Stimulated activated naive CD8-positive, alpha-beta T cell treated with anti-CD3 and anti-CD28 coated beads, Interleukin-15, Interleukin-2, amounts not matched to agents 100 ng/mL and 50 ng/mL, for 24 hours (primary cell): Measurements from ENCODE around the gene HDDC2.

Experiments
- H3K27ac Mint-ChIP-seq: one replicate; pipeline ENCODE4 v1.8.0; 2021; ENCODE audit warnings: mild to moderate bottlenecking, mixed read lengths
- H3K27me3 Mint-ChIP-seq: one replicate; pipeline ENCODE4 v1.8.0; 2021; ENCODE audit warnings: mixed read lengths
- H3K36me3 Mint-ChIP-seq: one replicate; pipeline ENCODE4 v1.8.0; 2021; ENCODE audit warnings: low read depth, mixed read lengths
- H3K4me1 Mint-ChIP-seq: one replicate; pipeline ENCODE4 v1.8.0; 2021; ENCODE audit warnings: low read depth, mixed read lengths
- H3K4me3 Mint-ChIP-seq: one replicate; pipeline ENCODE4 v1.8.0; 2021; ENCODE audit warnings: mild to moderate bottlenecking, mixed read lengths
- H3K9me3 Mint-ChIP-seq: one replicate; pipeline ENCODE4 v1.8.0; 2021; ENCODE audit warnings: mixed read lengths

The HDDC2 gene

GRCh38 chr6:125248136-125248535, 53.6 kb downstream of the HDDC2 start:
- Mint-ChIP-seq H3K4me3 (no peak overlapping the region), H3K27me3 (peaks cover 22% of the 10 kb centered on the region), H3K36me3 (no peaks in the 10 kb centered on the region), H3K4me1 (no peaks in the 10 kb centered on the region), H3K9me3 (peaks cover 8% of the 10 kb centered on the region), H3K27ac (no peak overlapping the region)

DNA sequence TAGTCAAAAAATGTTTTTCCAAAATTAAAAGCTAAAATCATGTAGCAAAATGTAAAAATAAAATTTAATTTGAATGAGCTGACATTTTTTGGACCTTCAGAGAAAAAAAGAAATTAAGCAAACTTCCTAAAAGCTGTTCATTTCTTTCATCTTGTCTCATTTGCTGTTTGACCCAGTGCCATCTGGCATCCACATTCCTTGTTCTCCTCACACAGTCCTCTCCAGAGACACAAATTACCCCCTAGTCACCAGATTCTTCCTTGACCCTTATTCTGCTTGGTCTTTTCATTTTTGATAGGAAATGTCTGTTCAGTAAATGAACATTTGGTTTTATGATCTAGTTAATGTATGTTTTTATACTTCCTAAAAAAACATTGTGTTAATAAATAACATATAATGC, 55.2 kb downstream of the HDDC2 start:
- Mint-ChIP-seq H3K36me3 (no peaks in the 10 kb centered on the region), H3K27me3 (peaks cover 29% of the 10 kb centered on the region), H3K9me3 (peaks cover 22% of the 10 kb centered on the region), H3K4me3 (no peak overlapping the region), H3K4me1 (no peaks in the 10 kb centered on the region), H3K27ac (no peak overlapping the region)

GRCh38 chr6:125245523-125246264, 56.1 kb downstream of the HDDC2 start:
- H3K27ac Mint-ChIP-seq = no peak overlapping the region
- H3K27me3 Mint-ChIP-seq = peaks cover 29% of the 10 kb centered on the region
- H3K36me3 Mint-ChIP-seq = no peaks in the 10 kb centered on the region
- peaks cover 30% of the 10 kb centered on the region for H3K9me3 Mint-ChIP-seq
- H3K4me1 Mint-ChIP-seq = no peaks in the 10 kb centered on the region
- no peak overlapping the region for H3K4me3 Mint-ChIP-seq

GRCh38 chr6:125245109-125245508, 56.7 kb downstream of the HDDC2 start:
- Mint-ChIP-seq H3K36me3 (no peaks in the 10 kb centered on the region), H3K9me3 (peaks cover 33% of the 10 kb centered on the region), H3K27me3 (peaks cover 29% of the 10 kb centered on the region), H3K4me1 (no peaks in the 10 kb centered on the region), H3K4me3 (no peak overlapping the region), H3K27ac (no peak overlapping the region)

DNA sequence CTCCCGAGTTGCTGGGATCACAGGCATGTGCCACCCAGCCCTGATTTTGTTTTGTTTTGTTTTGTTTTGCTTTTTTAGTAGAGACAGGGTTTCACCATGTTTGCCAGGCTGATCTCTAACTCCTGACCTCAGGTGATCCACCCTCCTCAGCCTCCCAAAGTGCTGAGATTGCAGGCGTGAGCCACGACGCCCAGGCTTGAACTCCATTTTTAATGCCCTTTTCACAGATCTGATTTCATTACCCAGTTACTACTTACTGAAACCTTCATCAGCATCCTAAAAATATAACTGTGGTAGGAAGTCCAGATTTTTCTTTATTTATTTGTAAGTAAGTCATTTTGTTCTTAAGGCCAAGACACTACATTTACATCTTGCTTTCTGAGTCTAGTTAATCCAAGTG, 64.0 kb downstream of the HDDC2 start:
- peaks cover 4% of the 10 kb centered on the region for H3K27me3 Mint-ChIP-seq
- no peaks in the 10 kb centered on the region for H3K36me3 Mint-ChIP-seq
- H3K4me1 Mint-ChIP-seq = no peaks in the 10 kb centered on the region
- H3K9me3 Mint-ChIP-seq = peaks cover 32% of the 10 kb centered on the region
- no peak overlapping the region for H3K27ac Mint-ChIP-seq
- no peak overlapping the region for H3K4me3 Mint-ChIP-seq

DNA sequence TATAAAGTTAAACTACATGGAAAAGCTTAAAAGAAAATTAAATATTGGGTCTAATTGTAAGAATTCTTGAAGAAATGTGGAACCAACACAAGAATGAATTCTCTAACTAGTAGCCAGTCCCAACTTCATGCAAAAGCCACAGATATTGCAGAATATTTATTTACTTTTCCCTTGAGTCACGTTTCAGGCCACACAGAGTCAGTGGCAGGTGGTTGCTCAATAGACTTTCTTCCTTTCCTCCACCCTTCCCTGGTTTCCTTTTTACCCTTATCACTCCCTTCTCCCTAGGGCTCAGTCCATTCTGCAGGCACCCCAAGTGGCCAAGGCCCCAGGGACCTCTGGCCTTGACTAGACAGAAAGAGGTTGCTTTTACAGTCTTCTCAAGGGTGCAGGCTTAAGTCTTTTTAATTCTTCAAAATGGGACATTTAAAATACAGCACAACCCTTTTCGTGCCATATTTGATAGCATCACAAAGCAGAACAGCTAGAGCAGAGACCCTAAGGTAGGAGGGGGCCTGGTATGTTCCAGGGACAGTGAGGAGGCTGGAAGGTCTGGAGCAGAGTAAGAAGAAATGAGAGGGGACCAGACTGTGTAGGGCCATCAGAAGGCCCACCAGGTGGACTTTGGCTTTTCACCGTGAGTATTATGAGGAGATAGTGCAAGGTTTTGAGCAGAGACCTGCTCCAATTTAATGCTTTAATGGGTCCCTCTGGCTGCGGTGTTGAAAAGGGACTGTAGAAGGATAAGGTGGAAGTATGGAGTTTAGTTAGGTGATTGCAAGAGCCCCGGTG, 65.0 kb downstream of the HDDC2 start:
- H3K27ac Mint-ChIP-seq = no peak overlapping the region
- no peaks in the 10 kb centered on the region for H3K27me3 Mint-ChIP-seq
- no peaks in the 10 kb centered on the region for H3K4me1 Mint-ChIP-seq
- no peak overlapping the region for H3K4me3 Mint-ChIP-seq
- H3K9me3 Mint-ChIP-seq = peaks cover 23% of the 10 kb centered on the region
- no peaks in the 10 kb centered on the region for H3K36me3 Mint-ChIP-seq

DNA sequence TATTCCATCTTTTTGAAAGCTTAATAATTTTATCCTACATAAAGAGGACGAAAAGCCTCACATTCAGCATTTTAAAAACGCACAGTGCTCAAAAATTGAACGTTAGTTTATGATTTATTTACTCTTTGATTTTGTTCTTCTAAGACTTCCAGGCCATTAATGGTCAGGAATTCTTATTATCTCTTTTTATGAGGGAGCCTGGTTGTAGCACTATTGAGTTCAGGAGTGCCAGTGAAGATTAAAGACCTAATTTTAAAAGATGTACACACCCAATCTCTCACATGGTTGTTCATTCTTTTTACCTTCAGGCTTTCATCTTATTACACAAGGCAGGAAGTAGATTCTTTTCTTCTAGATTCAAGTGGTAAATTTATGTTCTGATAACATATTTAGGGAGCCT, 68.6 kb downstream of the HDDC2 start:
- Mint-ChIP-seq H3K4me3 (no peak overlapping the region), H3K4me1 (no peaks in the 10 kb centered on the region), H3K27me3 (no peaks in the 10 kb centered on the region), H3K9me3 (no peaks in the 10 kb centered on the region), H3K36me3 (no peaks in the 10 kb centered on the region), H3K27ac (no peak overlapping the region)

GRCh38 chr6:125232466-125232865, 69.3 kb downstream of the HDDC2 start:
- Mint-ChIP-seq H3K36me3 (no peaks in the 10 kb centered on the region), H3K27ac (no peak overlapping the region), H3K27me3 (no peaks in the 10 kb centered on the region), H3K9me3 (no peaks in the 10 kb centered on the region), H3K4me3 (no peak overlapping the region), H3K4me1 (no peaks in the 10 kb centered on the region)

- no peaks in the 10 kb centered on the region for H3K9me3 Mint-ChIP-seq
- no peaks in the 10 kb centered on the region for H3K36me3 Mint-ChIP-seq
- H3K27me3 Mint-ChIP-seq = peaks cover 1% of the 10 kb centered on the region
- no peak overlapping the region for H3K4me3 Mint-ChIP-seq
- no peak overlapping the region for H3K27ac Mint-ChIP-seq
- no peaks in the 10 kb centered on the region for H3K4me1 Mint-ChIP-seq
These were observed 70.0 kb downstream of the HDDC2 start for GRCh38 chr6:125231574-125232343.

DNA sequence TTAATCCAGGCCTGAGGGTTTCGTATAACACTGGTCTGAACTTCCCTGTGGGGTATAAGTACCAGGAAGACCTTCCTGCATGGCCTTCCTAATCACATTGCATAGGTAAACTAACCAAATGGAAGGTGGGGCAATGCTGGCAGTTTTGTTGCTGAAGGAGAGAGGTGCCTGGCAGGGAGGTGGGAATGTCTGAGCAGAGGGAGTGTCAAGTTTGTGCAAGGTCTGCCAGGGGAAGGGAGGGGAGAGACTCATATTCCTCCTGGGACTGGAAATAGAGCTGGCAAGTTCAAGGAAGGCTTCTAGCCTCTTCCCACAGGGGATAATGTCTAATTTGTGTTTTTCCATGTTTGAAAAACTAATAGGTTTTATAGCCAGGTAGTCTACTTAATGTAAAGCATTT, 70.6 kb downstream of the HDDC2 start:
- Mint-ChIP-seq H3K4me3 (no peak overlapping the region), H3K27ac (no peak overlapping the region)

GRCh38 chr6:125230674-125231073, 71.1 kb downstream of the HDDC2 start:
- H3K27ac Mint-ChIP-seq = no peak overlapping the region
- H3K9me3 Mint-ChIP-seq = no peaks in the 10 kb centered on the region
- no peaks in the 10 kb centered on the region for H3K4me1 Mint-ChIP-seq
- no peak overlapping the region for H3K4me3 Mint-ChIP-seq
- peaks cover 4% of the 10 kb centered on the region for H3K27me3 Mint-ChIP-seq
- no peaks in the 10 kb centered on the region for H3K36me3 Mint-ChIP-seq

More for the DNA sequence above, 70.6 kb downstream of the HDDC2 start:
- H3K36me3 Mint-ChIP-seq = no peaks in the 10 kb centered on the region
- H3K4me1 Mint-ChIP-seq = no peaks in the 10 kb centered on the region
- no peaks in the 10 kb centered on the region for H3K9me3 Mint-ChIP-seq
- peaks cover 4% of the 10 kb centered on the region for H3K27me3 Mint-ChIP-seq

- Mint-ChIP-seq H3K27ac (no peak overlapping the region), H3K36me3 (no peaks in the 10 kb centered on the region), H3K4me3 (no peak overlapping the region), H3K27me3 (peaks cover 4% of the 10 kb centered on the region), H3K4me1 (no peaks in the 10 kb centered on the region), H3K9me3 (no peaks in the 10 kb centered on the region)
These were observed 72.7 kb downstream of the HDDC2 start for GRCh38 chr6:125228981-125229479.

DNA sequence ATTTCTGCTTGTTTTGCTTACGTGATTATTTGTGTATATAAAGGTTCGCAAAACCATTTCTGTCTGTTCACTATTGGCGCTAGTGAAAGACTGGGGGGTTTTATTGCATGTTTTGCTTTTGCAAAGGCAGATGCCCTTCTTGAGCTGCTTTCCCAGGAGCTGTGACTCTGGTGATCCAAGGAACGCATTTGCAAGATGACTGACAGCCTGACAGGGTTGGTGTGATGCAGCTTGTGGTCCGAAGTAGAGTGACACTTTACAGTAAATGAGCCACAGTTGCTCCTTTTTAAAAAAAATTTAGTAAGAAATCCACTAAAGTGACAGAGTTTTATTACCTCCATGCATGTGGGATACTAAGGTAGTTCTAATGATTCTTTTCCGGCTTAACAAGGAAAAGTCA, 74.5 kb downstream of the HDDC2 start:
- H3K27ac Mint-ChIP-seq = no peak overlapping the region
- no peak overlapping the region for H3K4me3 Mint-ChIP-seq
- H3K4me1 Mint-ChIP-seq = no peaks in the 10 kb centered on the region
- peaks cover 4% of the 10 kb centered on the region for H3K27me3 Mint-ChIP-seq
- H3K36me3 Mint-ChIP-seq = no peaks in the 10 kb centered on the region
- no peaks in the 10 kb centered on the region for H3K9me3 Mint-ChIP-seq
